Measurements from ENCODE around the gene TIMM22.

DNA sequence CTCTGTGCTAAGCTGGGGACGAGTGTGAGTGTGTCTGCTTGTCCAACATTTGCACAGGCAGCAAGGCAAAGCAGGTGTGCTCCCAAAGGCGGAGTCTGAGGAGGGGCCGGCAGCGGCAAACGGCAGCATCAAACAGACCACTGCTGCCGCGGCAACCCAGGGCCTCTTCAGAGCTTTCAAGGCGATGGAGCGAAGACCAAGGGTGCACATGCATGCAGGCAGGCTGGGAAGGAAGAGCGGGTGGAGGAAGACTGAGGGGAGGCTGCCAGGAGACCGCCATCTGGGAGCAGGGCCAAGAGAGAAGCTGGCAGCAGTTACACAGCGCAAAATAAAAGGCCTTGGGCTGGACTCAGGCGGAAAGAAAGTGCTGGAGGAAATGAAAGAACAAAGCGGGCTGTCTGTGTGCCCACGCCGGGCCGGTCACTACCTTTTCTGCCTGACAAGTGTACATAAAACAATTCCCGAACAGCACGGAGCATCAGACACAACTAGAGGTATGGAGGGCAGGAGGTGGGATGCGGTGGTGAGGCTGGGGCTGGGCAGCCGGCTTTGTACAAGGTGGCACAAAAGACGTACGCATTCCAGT is 8.5 kb downstream of the TIMM22 start:
- TF ChIP-seq, protein P1, sequence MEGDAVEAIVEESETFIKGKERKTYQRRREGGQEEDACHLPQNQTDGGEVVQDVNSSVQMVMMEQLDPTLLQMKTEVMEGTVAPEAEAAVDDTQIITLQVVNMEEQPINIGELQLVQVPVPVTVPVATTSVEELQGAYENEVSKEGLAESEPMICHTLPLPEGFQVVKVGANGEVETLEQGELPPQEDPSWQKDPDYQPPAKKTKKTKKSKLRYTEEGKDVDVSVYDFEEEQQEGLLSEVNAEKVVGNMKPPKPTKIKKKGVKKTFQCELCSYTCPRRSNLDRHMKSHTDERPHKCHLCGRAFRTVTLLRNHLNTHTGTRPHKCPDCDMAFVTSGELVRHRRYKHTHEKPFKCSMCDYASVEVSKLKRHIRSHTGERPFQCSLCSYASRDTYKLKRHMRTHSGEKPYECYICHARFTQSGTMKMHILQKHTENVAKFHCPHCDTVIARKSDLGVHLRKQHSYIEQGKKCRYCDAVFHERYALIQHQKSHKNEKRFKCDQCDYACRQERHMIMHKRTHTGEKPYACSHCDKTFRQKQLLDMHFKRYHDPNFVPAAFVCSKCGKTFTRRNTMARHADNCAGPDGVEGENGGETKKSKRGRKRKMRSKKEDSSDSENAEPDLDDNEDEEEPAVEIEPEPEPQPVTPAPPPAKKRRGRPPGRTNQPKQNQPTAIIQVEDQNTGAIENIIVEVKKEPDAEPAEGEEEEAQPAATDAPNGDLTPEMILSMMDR (IDR thresholded peaks at IDR 0.05; ENCODE audit: insufficient read depth, low read length): no peak
- no peak for TF ChIP-seq POLR2AphosphoS5 (IDR thresholded peaks at IDR 0.05; ENCODE audit: low read depth)
- TF ChIP-seq, protein P2, sequence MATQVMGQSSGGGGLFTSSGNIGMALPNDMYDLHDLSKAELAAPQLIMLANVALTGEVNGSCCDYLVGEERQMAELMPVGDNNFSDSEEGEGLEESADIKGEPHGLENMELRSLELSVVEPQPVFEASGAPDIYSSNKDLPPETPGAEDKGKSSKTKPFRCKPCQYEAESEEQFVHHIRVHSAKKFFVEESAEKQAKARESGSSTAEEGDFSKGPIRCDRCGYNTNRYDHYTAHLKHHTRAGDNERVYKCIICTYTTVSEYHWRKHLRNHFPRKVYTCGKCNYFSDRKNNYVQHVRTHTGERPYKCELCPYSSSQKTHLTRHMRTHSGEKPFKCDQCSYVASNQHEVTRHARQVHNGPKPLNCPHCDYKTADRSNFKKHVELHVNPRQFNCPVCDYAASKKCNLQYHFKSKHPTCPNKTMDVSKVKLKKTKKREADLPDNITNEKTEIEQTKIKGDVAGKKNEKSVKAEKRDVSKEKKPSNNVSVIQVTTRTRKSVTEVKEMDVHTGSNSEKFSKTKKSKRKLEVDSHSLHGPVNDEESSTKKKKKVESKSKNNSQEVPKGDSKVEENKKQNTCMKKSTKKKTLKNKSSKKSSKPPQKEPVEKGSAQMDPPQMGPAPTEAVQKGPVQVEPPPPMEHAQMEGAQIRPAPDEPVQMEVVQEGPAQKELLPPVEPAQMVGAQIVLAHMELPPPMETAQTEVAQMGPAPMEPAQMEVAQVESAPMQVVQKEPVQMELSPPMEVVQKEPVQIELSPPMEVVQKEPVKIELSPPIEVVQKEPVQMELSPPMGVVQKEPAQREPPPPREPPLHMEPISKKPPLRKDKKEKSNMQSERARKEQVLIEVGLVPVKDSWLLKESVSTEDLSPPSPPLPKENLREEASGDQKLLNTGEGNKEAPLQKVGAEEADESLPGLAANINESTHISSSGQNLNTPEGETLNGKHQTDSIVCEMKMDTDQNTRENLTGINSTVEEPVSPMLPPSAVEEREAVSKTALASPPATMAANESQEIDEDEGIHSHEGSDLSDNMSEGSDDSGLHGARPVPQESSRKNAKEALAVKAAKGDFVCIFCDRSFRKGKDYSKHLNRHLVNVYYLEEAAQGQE (IDR thresholded peaks at IDR 0.05; ENCODE audit: insufficient replicate concordance, low read depth): no peak
- TF ChIP-seq GABPA (IDR thresholded peaks at IDR 0.05; ENCODE audit: low read depth): no peak

Measured in HL-60 (cell line).